HG03354 (cell line): Measurements from ENCODE around the gene IMMT.
A peak's percentile ranks its signal among the peaks of the same experiment; 100 is the strongest.

Experiments
- ATAC-seq: cut with Tn5 transposase; IDR thresholded peaks from one replicate; pipeline ENCODE4 v1.9.1; 2021; ENCODE audit warnings: mild to moderate bottlenecking; ENCODE audit not compliant: unreplicated experiment, poor library complexity, severe bottlenecking

IMMT gene

GRCh38 chr2:86150502-86150901 is 44.8 kb downstream of the IMMT start:
- no peak for ATAC-seq

DNA sequence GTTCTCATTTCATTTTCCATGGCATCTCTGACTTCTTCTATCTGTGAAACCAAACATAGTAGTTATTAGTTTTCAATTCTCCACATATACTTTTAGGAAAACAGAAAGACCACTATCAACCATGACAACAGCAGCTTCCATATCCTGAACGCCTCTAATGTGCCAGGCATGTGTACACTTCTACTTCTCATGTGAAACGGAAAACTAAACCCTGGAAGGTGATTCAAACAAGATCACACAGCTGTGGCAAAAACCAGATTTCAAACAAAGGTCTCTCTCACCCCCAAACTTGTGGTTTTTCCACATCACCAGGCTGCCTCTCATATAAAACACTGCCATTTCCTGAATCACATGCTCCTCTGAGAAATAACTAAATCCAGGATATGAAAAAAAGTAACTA is 47.5 kb downstream of the IMMT start:
- no peak for ATAC-seq

DNA sequence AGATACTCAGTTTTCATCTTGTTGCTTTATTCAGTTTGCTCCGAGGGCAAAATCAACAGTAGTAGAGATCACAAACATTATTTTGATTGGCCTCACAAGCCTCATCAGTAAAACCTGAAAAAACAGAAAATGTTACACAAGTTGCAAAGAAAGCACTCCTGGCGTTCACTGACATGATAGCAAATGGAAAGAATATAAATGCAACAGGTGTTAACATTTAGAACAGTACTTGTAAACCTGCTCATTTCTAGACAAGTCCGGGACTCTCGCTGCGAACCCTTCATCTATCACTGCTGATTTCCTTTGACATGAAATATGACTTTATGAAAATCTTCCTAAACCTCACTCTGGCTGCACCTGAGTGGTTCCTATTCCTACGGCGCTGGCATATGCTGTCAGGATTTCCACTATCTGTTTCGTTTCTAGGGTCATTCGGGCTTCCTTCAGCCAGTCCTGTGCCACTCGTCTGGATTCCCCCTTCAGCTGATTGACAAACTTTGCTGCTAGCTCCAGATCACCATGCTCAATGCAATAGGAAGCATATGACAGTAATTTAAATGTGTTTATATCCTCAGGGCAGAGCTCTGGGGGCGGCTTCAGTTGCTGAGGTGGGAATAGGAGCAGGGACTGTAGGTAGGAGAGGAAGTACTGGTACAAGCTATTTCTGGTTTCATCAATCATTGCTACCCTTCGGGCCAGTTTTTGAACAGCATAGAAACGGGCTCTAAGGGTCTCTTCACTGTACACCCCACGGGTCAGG is 51.2 kb downstream of the IMMT start:
- no peak for ATAC-seq

- ATAC-seq: no peak
Observed at GRCh38 chr2:86143307-86143706, 52.0 kb downstream of the IMMT start.

DNA sequence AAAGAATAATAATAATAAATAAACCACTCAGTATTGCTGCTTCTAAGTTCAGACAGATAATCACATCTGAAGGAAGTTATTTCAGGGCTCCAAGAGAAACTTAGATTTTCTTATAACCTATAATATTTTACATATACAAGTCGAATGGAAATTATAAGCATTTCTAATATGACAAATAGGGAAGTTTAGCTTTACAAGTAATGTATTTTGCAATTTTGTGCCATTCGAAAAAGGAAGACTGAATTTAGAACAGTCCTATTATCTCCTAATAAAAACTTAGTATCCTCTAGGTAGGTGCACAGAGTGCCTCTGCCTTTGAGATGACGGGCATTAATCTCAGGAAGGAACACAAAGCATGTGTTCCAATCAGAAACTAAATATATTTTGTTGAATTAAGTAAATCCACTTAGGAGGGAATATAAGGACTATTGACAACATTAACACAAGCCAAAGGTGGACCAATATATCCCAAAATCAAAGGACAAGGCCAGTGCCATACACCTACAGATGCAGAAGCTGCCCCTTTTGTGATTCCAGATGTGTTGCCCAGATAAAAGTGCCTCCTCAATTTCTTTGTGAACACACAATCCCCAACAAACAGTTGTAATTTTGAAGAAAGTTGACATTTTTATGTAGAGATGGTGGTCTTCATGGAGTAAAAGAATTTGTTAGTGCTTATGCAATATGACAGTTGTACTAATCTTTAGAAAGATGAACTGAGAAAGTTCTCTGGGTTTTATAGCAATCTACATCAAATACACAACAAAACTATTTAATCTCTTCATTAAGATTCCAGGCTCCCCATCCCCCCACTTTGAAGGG is 52.6 kb downstream of the IMMT start:
- no peak for ATAC-seq

GRCh38 chr2:86140969-86141392 is 54.3 kb downstream of the IMMT start:
- no peak for ATAC-seq

- no peak for ATAC-seq
Observed at GRCh38 chr2:86139981-86140380, 55.3 kb downstream of the IMMT start.

GRCh38 chr2:86138736-86139625 is 56.3 kb downstream of the IMMT start:
- ATAC-seq: no peak

- ATAC-seq: no peak
Observed at GRCh38 chr2:86136141-86136540, 59.1 kb downstream of the IMMT start.

GRCh38 chr2:86135653-86136052 is 59.6 kb downstream of the IMMT start:
- no peak for ATAC-seq

DNA sequence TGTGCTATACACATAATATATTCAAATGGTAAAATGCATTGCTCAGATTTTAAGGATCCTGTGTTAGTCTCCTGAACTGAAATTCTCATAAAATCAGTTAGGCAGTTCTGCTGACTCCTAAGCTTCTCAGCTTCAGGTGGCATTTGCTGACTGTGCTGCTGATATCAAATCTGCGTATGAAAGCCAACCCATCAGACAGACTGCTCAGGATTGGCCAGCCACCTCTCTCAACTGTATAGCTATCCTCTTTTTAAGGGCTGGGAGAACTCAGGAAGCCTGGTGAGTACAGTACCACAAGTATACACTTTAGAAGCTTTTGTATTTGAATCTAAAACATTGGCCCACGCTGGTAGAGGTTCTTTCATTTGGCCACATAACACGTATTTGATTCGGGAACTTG is 60.6 kb downstream of the IMMT start:
- no peak for ATAC-seq

GRCh38 chr2:86124683-86125082 is 70.6 kb downstream of the IMMT start:
- ATAC-seq: no peak

- ATAC-seq: no peak
Observed at GRCh38 chr2:86123328-86123925, 71.8 kb downstream of the IMMT start.

- no peak for ATAC-seq
Observed at GRCh38 chr2:86118130-86118529, 77.1 kb downstream of the IMMT start.

- no peak for ATAC-seq
Observed at GRCh38 chr2:86107031-86107430, 88.2 kb downstream of the IMMT start.

- ATAC-seq: peak; percentile 93
Observed at GRCh38 chr2:86105969-86106945, 89.0 kb downstream of the IMMT start, which contains the start of gene PTCD3. TSS of gene PTCD3 (plus strand) at chr2:86106235. CDS start at chr2:86106248, 13 bp downstream.

DNA sequence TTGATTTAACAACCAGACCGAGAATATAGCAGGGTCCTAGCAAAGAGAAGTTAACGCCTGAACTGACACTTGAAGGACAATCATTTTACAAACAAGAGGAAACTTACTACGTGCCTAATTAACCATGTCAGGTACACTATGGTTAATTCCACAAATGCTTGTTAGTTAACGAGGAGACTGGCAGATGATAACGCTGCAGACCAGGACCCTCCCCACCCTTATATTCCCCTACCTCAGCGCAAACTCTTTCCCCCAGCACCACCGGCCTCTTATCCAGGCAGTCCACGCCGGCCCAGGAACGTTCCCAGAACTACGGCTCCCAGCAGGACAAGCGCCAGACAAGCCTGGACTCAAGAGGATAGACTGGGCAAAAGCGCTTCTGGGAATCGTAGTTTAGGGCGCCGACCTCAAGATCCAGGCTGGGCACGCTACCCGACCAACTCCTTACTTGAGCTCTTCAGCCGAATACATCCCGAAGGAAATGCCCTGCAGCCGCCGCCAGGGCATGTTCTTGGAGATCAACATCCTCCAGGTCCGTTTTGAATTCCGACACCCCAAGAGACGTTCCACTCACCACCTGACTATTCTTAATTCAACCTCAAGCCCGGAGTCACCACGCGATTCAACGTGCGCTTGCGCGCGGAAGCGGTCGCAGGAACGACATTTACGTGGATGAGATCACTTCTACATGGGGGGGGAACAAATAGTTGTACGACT is 89.9 kb downstream of the IMMT start, which contains the start of gene POLR1A:
Gene POLR1A (minus strand): TSS at position 635 of the 717 bp plus-strand sequence. CDS start 110 bp downstream, at position 525.
- ATAC-seq: peak; percentile 78

DNA sequence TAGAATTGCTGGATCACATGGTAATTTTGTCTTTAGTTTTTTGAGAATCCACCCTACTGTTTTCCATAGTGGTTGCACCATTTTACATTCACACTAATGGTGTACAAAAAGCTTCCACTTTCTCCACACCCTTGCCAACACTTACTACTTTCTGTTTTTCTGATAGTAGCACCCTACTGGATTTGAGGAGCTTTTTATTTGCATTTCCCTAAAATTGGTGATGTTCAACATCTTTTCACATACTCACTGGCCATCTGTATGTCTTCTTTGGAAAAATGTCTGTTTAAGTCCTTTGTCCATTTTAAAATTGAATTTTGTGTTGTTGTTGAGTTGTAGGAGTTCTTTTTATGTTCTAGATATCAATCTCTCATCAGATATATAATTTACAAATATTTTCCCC is 93.1 kb downstream of the IMMT start:
- ATAC-seq: no peak
